Kidney capillary endothelial cell (primary cell): Measurements from ENCODE around the gene ATP2B2.

Experiments used
- DNase-seq: peaks from one replicate; pipeline ENCODE4 v3.0.0-alpha.2; 2018; ENCODE audit warnings: low spot score

The ATP2B2 gene

DNA sequence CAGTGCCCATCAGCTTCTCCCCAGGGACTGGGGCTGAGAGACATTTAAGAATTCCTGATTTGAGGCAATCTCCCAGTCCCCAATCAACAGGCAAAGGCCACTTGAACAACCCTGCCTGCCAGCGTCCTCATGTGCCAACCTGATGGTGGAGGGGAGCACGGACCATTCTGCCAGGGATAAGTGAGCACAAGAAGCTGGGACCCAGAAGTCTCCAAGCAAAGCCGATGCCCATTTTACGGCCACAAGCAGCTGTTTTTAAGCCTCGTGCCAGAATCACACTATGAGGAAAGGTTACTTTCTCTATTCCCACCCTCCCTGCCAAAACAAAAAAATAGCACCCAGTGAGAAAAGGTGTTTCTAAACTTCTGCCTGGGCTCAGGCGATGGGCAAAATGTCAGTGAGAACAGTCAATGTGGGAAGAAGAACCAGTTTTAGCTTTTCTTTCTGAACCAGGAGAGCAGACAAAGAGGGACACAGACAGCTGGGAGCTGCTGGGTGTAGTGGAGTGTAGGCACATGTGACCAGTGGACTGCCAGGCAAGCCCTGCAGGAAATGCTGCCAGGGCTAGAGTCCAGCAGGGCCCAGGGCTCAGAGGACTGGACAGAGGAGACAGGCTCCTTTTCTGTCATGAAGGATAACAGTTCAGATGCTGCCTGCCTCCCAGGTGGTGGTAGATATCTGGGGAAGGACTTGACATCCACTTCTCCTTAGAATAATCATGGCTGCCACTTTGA lies 57.7 kb downstream of the ATP2B2 start:
- DNase-seq, result no peak

DNA sequence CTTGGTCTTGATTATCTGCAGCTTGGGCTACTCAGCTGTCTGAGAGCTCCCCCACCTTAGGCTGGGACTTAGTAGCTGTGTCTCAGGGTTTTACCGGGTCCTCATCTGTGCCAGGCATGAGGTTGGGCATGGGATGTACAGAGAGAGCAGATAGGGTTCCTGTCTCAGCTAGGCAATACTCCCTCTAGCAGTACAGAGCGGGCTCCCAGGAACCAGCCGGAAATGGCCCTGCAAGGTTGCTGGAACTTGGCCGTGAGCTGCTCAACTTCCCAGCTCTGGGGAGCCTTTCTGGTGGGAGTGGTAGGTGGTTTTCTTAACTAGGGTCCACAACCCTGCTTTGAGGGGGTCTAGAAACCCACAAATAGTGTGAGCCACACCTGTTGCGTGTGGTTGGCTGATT lies 58.3 kb downstream of the ATP2B2 start:
- DNase-seq, result no peak

- DNase-seq, result no peak
Measured at GRCh38 chr3:10445561-10446175, 59.7 kb downstream of the ATP2B2 start.

- DNase-seq, result no peak
Measured at GRCh38 chr3:10444511-10444910, 60.9 kb downstream of the ATP2B2 start.

DNA sequence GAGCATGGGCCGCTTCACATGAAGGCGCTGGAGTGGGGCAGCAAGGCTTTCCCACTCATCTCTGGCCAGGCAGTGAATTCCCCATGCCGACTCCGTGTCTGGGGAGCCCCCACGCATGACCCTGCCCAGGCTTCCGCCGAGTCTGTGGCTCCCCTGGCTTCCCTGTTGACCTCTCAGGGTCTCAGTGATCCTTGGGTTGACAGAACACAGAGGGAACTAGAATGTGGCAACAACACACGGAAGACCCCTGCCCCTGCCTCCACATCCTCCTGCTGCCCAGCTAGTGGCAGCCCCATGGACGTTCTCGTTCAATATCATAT lies 61.3 kb downstream of the ATP2B2 start:
- no peak for DNase-seq

GRCh38 chr3:10443272-10444109 lies 61.9 kb downstream of the ATP2B2 start:
- DNase-seq, result no peak

GRCh38 chr3:10442151-10442795 lies 63.1 kb downstream of the ATP2B2 start:
- DNase-seq, result no peak

GRCh38 chr3:10440684-10441083 lies 64.7 kb downstream of the ATP2B2 start:
- DNase-seq, result no peak

DNA sequence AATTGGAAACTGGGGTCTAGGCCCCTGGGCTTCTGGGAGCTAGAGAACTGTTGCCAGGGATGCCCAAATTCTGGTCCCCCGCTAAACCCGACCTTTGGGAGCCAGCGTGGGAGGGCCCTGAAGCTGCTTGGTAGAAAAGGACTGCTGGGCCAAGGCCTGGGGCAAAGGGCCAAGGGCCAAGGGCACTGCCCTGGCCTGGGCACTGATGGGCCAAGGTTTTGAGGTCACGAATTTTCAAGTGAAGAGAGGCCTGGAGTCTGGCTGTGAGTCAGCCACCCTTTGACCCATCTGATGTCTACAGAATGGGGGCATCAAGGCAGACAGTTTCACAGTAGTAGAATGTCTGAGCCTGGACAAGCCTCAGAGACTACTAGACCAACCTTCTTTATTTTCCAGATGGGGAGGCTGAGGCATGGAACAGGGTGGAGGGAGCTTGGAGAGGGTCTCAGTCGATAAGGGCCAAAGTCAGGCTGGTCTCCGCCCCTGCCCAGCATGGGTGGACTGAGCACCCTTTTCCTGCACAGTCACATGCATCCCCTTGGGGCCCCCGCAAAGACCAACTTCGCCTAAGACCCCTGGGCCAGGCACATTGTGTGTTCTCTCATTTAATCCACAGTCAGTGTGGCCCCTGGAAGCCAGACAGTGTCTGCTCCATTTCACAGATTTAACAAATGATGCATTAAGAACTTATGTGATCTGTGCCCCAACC lies 66.3 kb downstream of the ATP2B2 start:
- DNase-seq, result no peak

DNA sequence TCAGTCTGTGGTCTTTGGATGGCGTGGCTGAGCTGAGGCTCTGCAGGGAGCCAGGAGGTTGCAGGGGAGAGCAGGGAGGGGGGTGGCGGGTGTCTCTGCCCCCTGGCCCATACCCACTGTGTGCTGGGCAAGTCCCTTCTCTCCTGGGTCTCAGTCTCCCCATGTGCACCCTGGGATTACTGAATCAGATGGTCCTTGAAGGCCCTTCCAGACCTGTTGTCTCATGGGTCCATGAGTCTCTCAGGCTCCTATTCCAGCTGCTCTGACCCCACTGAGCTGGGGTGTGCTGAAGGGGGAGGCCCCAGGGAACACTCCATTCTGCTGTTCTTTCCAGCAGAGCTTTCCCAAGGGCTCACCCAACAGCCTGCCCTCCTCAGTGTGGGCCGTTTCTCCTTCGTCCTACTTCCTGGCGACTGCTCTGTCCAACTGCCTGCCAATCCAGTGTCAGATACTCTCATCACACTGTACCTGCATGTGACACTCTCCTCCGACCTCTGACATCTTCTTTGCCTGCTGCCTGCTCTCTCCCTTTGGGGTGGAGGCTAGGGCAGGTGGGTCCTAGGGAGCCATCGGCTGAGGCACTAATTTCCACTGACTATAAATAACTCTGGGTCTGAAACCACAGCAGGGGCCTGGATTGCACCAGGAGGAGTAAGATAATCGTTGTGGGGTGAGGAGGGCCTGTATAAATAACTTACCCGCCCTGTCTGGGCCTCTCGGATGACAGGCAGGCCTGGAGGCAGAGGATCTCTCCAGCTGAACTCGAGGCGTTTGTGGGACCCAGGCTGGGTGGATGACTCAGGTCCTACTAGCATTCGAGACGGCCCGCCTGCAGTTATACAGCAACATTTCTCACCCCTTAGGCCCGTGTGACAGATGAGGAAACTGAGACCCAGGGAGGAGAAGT lies 67.1 kb downstream of the ATP2B2 start:
- DNase-seq, result no peak

GRCh38 chr3:10437272-10437994 lies 68.0 kb downstream of the ATP2B2 start:
- DNase-seq, result peak; percentile 74

DNA sequence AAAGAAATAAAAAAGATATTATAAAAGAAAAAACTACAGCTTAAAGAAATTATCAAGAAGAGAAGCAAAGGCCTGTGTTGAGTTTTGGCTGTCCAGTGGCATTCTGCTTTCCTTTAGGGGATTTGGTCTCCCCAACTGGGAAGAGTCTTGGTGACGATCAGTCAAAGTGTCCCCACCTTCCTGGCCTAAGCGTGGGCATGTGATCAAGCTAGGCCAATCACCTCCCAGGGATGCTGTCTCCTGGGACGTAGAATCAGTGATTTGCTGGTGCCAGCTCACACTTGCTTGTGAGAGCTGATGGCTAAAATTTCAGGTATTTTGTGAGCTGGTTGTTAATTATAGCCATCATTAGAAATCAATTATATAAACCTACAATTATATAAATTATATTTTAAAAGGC lies 69.5 kb downstream of the ATP2B2 start:
- DNase-seq, result no peak

DNA sequence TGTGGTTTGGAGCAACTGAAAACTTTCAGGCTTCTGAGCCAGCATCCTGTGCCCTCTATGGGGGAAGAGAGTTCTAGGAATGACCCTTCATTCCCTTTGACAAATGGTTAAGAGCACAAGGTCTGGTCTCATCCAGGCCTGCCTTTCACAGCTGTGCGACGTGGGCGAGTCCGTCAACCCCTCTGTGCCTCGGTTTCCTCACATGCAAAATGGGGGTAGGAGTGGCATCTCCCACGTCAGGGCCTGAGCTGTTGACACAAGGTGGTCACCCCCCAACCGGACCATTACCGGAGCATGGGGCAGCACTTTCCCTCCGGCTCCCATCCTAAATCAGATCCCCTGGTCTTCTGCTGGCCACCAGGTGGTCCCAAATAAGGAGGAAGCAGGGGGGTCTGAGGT lies 70.4 kb downstream of the ATP2B2 start:
- DNase-seq, result no peak

GRCh38 chr3:10434144-10434937 lies 71.0 kb downstream of the ATP2B2 start:
- no peak for DNase-seq

DNA sequence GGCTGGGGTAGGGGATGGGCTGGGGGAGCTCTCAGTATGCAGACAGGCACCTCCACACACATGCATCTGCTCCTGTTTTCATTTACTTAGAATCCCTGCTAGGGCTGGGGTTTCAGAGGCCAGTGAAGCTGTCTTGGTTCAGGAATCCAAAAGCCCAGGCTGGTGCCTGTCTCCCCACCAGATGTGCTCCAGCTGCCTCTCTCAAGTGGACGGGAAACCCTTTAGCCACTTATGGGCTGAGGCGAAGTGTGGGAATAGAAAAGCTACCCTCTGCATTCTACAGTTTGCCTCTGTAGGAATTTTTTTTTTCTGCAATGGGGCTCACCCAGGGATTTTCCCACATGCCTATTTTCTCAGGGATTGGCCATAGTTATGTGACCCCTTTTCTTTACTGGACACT lies 72.5 kb downstream of the ATP2B2 start:
- DNase-seq, result no peak

GRCh38 chr3:10432156-10432845 lies 73.1 kb downstream of the ATP2B2 start:
- DNase-seq, result no peak

GRCh38 chr3:10430805-10431204 lies 74.6 kb downstream of the ATP2B2 start:
- DNase-seq, result no peak

- DNase-seq, result no peak
Measured at GRCh38 chr3:10428406-10429091, 76.8 kb downstream of the ATP2B2 start.
